ENCODE measurements around the gene PALS2.

- TF ChIP-seq POLR2AphosphoS5 (IDR thresholded peaks at IDR 0.05), result no peak
- TF ChIP-seq POLR2A (IDR thresholded peaks at IDR 0.05), result no peak
Measured at GRCh38 chr7:24549991-24550390, 23.3 kb upstream of the PALS2 start.

All from stomach (tissue), 4 donors.